ENCODE measurements around the gene CHRNB1.

- TF ChIP-seq POLR2A (IDR thresholded peaks at IDR 0.05) (no peak), CTCF (IDR thresholded peaks at IDR 0.05) (no peak)
Observed at GRCh38 chr17:7491583-7491982, 46.7 kb downstream of the CHRNB1 start.

Measured in adrenal gland (tissue), 5 donors.